ENCODE data around the gene DHX35. TPM values are rescaled to one million over a fixed set of nuclear protein-coding genes. Genes with fewer than 3 reads are reported as not detected.
A peak's percentile ranks its signal among the peaks of the same experiment; 100 is the strongest.

Gene DHX35
- polyA plus RNA-seq, 3 donors, result 1.6 to 11.2 (median 2.7) TPM

DNA sequence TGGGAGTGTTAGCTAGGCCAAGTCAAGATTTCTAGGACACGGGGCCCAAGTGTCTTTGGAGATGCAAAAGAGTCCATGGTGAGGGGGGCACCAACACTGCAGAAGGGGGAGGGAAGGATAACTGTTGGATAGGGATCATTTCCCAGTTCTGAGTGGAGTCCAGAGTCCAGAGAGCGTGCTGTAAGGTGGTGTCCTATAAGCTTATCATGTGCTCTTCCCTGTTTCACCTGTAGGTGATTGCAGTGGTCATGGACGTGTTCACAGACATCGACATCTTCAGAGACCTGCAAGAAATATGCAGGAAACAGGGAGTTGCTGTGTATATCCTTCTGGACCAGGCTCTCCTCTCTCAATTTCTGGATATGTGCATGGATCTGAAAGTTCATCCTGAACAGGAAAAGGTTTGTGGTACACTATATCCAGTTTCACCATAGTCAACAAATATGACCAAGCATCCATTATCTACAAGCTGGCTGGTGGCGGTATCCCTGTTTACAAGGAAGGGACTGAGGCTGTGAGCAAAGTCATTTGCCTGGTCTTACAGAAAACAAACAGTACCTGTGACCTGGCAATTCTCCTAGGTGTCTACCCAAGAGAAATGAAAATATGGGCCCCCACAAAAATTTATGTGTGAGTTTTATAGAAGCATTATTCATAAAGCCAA is 20.3 kb upstream of the DHX35 start:
- no peaks in the 10 kb centered on the region for H3K4me1 Mint-ChIP-seq
- H3K36me3 Mint-ChIP-seq, result peaks cover 50 to 78% of the 10 kb centered on the region in 2 donors
- Histone ChIP-seq H3K4me1 (ENCODE audit: control insufficient read depth in 1 of 2, insufficient read depth in 2 of 2, low read length in 2 of 2) (no peaks in the 10 kb centered on the region), H4K20me1 (ENCODE audit: insufficient read depth, low read length) (no peaks in the 10 kb centered on the region), H3K4me3 (replicated peaks in 1 of 3; ENCODE audit: low read depth in 2 of 3, low read length in 3 of 3) (no peak overlapping the region), H2AFZ (ENCODE audit: insufficient read depth, low read depth, low read length, poor library complexity, severe bottlenecking) (no peak overlapping the region), H3K9ac (ENCODE audit: insufficient read depth, low read length, poor library complexity, severe bottlenecking) (no peak overlapping the region), H3K27ac (ENCODE audit: low read depth in 1 of 2, low read length in 2 of 2) (peak overlapping the region in 1 of 2 donors; percentile 11), H3K27me3 (ENCODE audit: control insufficient read depth in 2 of 2, insufficient read depth in 2 of 2, low read length in 2 of 2) (no peaks in the 10 kb centered on the region), H3K9me3 (replicated peaks in 1 of 2; ENCODE audit: control insufficient read depth in 1 of 2, insufficient read depth in 1 of 2, low read length in 2 of 2) (no peaks in the 10 kb centered on the region), H3K36me3 (replicated peaks in 1 of 2; ENCODE audit: control insufficient read depth in 1 of 2, insufficient read depth in 2 of 2, low read length in 2 of 2) (peaks cover 32 to 95% of the 10 kb centered on the region in 2 donors), H3K4me2 (replicated peaks; ENCODE audit: extremely low read depth, low read length, poor library complexity, severe bottlenecking) (no peak overlapping the region), H3K79me2 (ENCODE audit: insufficient read depth, low read length) (peaks cover 65% of the 10 kb centered on the region)
- H3K27me3 Mint-ChIP-seq (ENCODE audit: low read depth in 3 of 3), result no peaks in the 10 kb centered on the region
- peak overlapping the region in 1 of 7 donors; percentile 43 for H3K27ac Mint-ChIP-seq
- intact Hi-C loops (cut with micrococcal nuclease), result no loop called here
- H3K9me3 Mint-ChIP-seq, result no peaks in the 10 kb centered on the region
- H3K4me3 Mint-ChIP-seq, result no peak overlapping the region
- WGBS (ENCODE audit: insufficient coverage), result 97% methylated on average over 3 of the region's 5 CpGs
- TF ChIP-seq, protein P1, sequence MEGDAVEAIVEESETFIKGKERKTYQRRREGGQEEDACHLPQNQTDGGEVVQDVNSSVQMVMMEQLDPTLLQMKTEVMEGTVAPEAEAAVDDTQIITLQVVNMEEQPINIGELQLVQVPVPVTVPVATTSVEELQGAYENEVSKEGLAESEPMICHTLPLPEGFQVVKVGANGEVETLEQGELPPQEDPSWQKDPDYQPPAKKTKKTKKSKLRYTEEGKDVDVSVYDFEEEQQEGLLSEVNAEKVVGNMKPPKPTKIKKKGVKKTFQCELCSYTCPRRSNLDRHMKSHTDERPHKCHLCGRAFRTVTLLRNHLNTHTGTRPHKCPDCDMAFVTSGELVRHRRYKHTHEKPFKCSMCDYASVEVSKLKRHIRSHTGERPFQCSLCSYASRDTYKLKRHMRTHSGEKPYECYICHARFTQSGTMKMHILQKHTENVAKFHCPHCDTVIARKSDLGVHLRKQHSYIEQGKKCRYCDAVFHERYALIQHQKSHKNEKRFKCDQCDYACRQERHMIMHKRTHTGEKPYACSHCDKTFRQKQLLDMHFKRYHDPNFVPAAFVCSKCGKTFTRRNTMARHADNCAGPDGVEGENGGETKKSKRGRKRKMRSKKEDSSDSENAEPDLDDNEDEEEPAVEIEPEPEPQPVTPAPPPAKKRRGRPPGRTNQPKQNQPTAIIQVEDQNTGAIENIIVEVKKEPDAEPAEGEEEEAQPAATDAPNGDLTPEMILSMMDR (IDR thresholded peaks at IDR 0.05), result no peak
- DNase-seq, result no peak

DNA sequence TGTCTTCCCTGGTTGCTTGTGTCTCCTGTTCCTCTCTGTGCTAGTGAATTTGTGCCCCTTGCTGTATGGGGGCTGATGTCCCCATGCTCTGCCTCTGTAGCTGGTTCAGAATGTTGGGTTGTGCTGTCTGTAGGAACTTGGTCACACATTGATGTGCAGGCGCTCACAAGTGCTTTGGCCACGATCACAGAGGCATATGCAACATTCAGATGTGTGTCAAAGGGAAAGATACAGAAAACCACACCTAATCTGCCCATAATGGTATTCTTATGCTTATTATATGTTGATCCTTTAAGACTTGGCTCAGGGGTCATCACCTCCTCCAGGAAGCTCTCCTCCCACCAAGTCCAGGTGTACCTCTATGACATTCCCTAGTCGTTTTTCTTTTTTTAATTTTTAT is 17.1 kb upstream of the DHX35 start:
- Histone ChIP-seq H3K27ac (ENCODE audit: low read depth in 1 of 2, low read length in 2 of 2) (no peak overlapping the region), H3K4me3 (replicated peaks in 1 of 3; ENCODE audit: low read depth in 2 of 3, low read length in 3 of 3) (no peak overlapping the region), H3K9ac (ENCODE audit: insufficient read depth, low read length, poor library complexity, severe bottlenecking) (no peak overlapping the region), H3K4me1 (ENCODE audit: control insufficient read depth in 1 of 2, insufficient read depth in 2 of 2, low read length in 2 of 2) (no peaks in the 10 kb centered on the region), H2AFZ (ENCODE audit: insufficient read depth, low read depth, low read length, poor library complexity, severe bottlenecking) (no peak overlapping the region), H3K79me2 (ENCODE audit: insufficient read depth, low read length) (peaks cover 33% of the 10 kb centered on the region), H4K20me1 (ENCODE audit: insufficient read depth, low read length) (no peaks in the 10 kb centered on the region), H3K9me3 (replicated peaks in 1 of 2; ENCODE audit: control insufficient read depth in 1 of 2, insufficient read depth in 1 of 2, low read length in 2 of 2) (no peaks in the 10 kb centered on the region), H3K36me3 (replicated peaks in 1 of 2; ENCODE audit: control insufficient read depth in 1 of 2, insufficient read depth in 2 of 2, low read length in 2 of 2) (peaks cover 46 to 95% of the 10 kb centered on the region in 2 donors), H3K27me3 (ENCODE audit: control insufficient read depth in 2 of 2, insufficient read depth in 2 of 2, low read length in 2 of 2) (no peaks in the 10 kb centered on the region), H3K4me2 (replicated peaks; ENCODE audit: extremely low read depth, low read length, poor library complexity, severe bottlenecking) (no peak overlapping the region)
- no CpG with 5 or more reads among the region's 3 CpGs for WGBS (ENCODE audit: insufficient coverage)
- Mint-ChIP-seq H3K4me3 (no peak overlapping the region), H3K4me1 (no peaks in the 10 kb centered on the region), H3K9me3 (no peaks in the 10 kb centered on the region), H3K36me3 (peaks cover 59 to 80% of the 10 kb centered on the region in 2 donors), H3K27me3 (ENCODE audit: low read depth in 3 of 3) (no peaks in the 10 kb centered on the region), H3K27ac (peak overlapping the region in 1 of 7 donors; percentile 19)
- no peak for DNase-seq
- TF ChIP-seq, protein P1 (IDR thresholded peaks at IDR 0.05), result no peak
- intact Hi-C loops (cut with micrococcal nuclease), result no loop called here

Data from CD14-positive monocyte (primary cell).